Liver (tissue), 9 donors: ENCODE measurements around the gene WEE2. TPM values are rescaled to one million over a fixed set of nuclear protein-coding genes. Genes with fewer than 3 reads are reported as not detected.

ENCODE experiments used
- DNase-seq: peaks from one replicate; pipeline ENCODE4 v3.0.0-alpha.2; 2017; ENCODE audit warnings: low spot score
- H3K27ac ChIP-seq, 2 donors: one replicate each; pipeline ENCODE4 v1.7.0; 2013; ENCODE audit warnings: inconsistent platforms in 2 of 2, low read length in 2 of 2, control low read depth in 1 of 2, low read depth in 1 of 2, mild to moderate bottlenecking in 1 of 2
- H3K27me3 ChIP-seq, 4 donors: one replicate each; pipeline versions ENCODE4 v1.6.1 to v1.7.0; 2013; ENCODE audit warnings: low read length in 3 of 4, inconsistent platforms in 1 of 4, mild to moderate bottlenecking in 1 of 4, moderate library complexity in 1 of 4; ENCODE audit not compliant: control insufficient read depth in 4 of 4, insufficient read depth in 4 of 4
- H3K36me3 ChIP-seq, 4 donors: one replicate each; pipeline versions ENCODE4 v1.6.1 to v1.7.0; 2013; ENCODE audit warnings: low read length in 3 of 4, mild to moderate bottlenecking in 3 of 4, low read depth in 1 of 4, moderate library complexity in 1 of 4; ENCODE audit not compliant: control insufficient read depth in 4 of 4, insufficient read depth in 3 of 4
- H3K4me1 ChIP-seq, 4 donors: one replicate each; pipeline versions ENCODE4 v1.6.1 to v1.7.0; 2013; ENCODE audit warnings: low read length in 3 of 4, mild to moderate bottlenecking in 3 of 4, moderate library complexity in 1 of 4; ENCODE audit not compliant: control insufficient read depth in 4 of 4, insufficient read depth in 4 of 4
- H3K4me3 ChIP-seq, 3 donors: one replicate each; pipeline versions ENCODE4 v1.6.1 to v1.7.0; 2013; ENCODE audit warnings: low read length in 3 of 3, control low read depth in 1 of 3, low read depth in 1 of 3, mild to moderate bottlenecking in 1 of 3
- H3K9ac ChIP-seq, 2 donors: one replicate each; pipeline ENCODE4 v1.7.0; 2013; ENCODE audit warnings: low read length in 2 of 2, mild to moderate bottlenecking in 2 of 2, moderate library complexity in 2 of 2, control low read depth in 1 of 2, low read depth in 1 of 2
- H3K9me3 ChIP-seq, 4 donors: one replicate each; pipeline versions ENCODE4 v1.6.1 to v1.7.0; 2013; ENCODE audit warnings: low read length in 3 of 4; ENCODE audit not compliant: control insufficient read depth in 4 of 4
- ATF3 ChIP-seq: IDR thresholded peaks from 2 replicates; pipeline ENCODE4 v1.6.1; 2016; ENCODE audit warnings: antibody characterized with exemption
- CTCF ChIP-seq: fragments of 150-350 bp; IDR thresholded peaks from 2 replicates; pipeline ENCODE4 v1.5.1; 2017; ENCODE audit warnings: improper control_type of control experiment, low read depth, low read length; ENCODE audit not compliant: missing input control
- EGR1 ChIP-seq, 2 donors: IDR thresholded peaks; 2 replicates each; pipeline ENCODE4 v1.6.1; 2016 to 2018; ENCODE audit warnings: antibody characterized with exemption in 2 of 2, low read depth in 2 of 2
- FOXA1 ChIP-seq: IDR thresholded peaks from 2 replicates; pipeline ENCODE4 v1.6.1; 2016; ENCODE audit warnings: antibody characterized with exemption
- FOXA2 ChIP-seq: IDR thresholded peaks from 2 replicates; pipeline ENCODE4 v1.6.1; 2016; ENCODE audit warnings: antibody characterized with exemption
- GABPA ChIP-seq, 2 donors: IDR thresholded peaks in 1 of 2; conservative IDR thresholded peaks in 1 of 2; 2 replicates each; pipeline ENCODE4 v1.6.1; 2016; ENCODE audit warnings: antibody characterized with exemption in 2 of 2, mild to moderate bottlenecking in 1 of 2, moderate library complexity in 1 of 2
- HNF4A ChIP-seq, 2 donors: conservative IDR thresholded peaks; 2 replicates each; pipeline ENCODE4 v1.6.1; 2016; ENCODE audit warnings: antibody characterized with exemption in 2 of 2, mild to moderate bottlenecking in 2 of 2
- HNF4G ChIP-seq: IDR thresholded peaks from 2 replicates; pipeline ENCODE4 v1.6.1; 2016; ENCODE audit warnings: antibody characterized with exemption
- JUND ChIP-seq, 2 donors: IDR thresholded peaks; 2 replicates each; pipeline ENCODE4 v1.6.1; 2016; ENCODE audit warnings: antibody characterized with exemption in 2 of 2
- MAX ChIP-seq: IDR thresholded peaks from 2 replicates; pipeline ENCODE4 v1.6.1; 2016; ENCODE audit warnings: antibody characterized with exemption
- NR2F2 ChIP-seq: IDR thresholded peaks from 2 replicates; pipeline ENCODE4 v1.6.1; 2016; ENCODE audit warnings: antibody characterized with exemption
- RAD21 ChIP-seq, 2 donors: IDR thresholded peaks; 2 replicates each; pipeline ENCODE4 v1.6.1; 2016; ENCODE audit warnings: antibody characterized with exemption in 2 of 2, mild to moderate bottlenecking in 2 of 2
- REST ChIP-seq: IDR thresholded peaks from 2 replicates; pipeline ENCODE4 v1.6.1; 2016; ENCODE audit warnings: antibody characterized with exemption, mild to moderate bottlenecking
- RXRA ChIP-seq, 2 donors: IDR thresholded peaks; 2 replicates each; pipeline ENCODE4 v1.6.1; 2017 to 2018; ENCODE audit warnings: antibody characterized with exemption in 2 of 2, mild to moderate bottlenecking in 1 of 2
- SP1 ChIP-seq: IDR thresholded peaks from 2 replicates; pipeline ENCODE4 v1.6.1; 2018; ENCODE audit warnings: antibody characterized with exemption, mild to moderate bottlenecking
- TAF1 ChIP-seq: conservative IDR thresholded peaks from 2 replicates; pipeline ENCODE4 v1.6.1; 2016; ENCODE audit warnings: antibody characterized with exemption, mild to moderate bottlenecking
- YY1 ChIP-seq: IDR thresholded peaks from 2 replicates; pipeline ENCODE4 v1.6.1; 2016; ENCODE audit warnings: antibody characterized with exemption, mild to moderate bottlenecking
- ZBTB33 ChIP-seq: IDR thresholded peaks from 2 replicates; pipeline ENCODE4 v1.6.1; 2016; ENCODE audit warnings: antibody characterized with exemption
- WGBS: extraction: QIAGEN DNeasy Blood & Tissue Kit; methylation state at CpG from one replicate; pipeline ENCODE4 v1.1.7; 2013; 5-methylcytosine and 5-hydroxymethylcytosine counted together
- polyA plus RNA-seq, 2 donors: library from polyadenylated mRNA; stranded (reverse) in 1 of 2; unstranded in 1 of 2; fragments of 200-250 nt in 1 of 2; fragments of >200 nt in 1 of 2; fragmentation: Nextera tagmentation in 1 of 2; extraction: Ambion mirVana in 1 of 2; gene quantifications; one replicate each; pipeline versions ENCODE4 v1.2.1 to v1.2.3, GENCODE V29; 2013 to 2015
- total RNA-seq, 2 donors: library from RNA; depleted of rRNA; stranded (reverse); fragments of >200 nt; gene quantifications; one replicate each; pipeline ENCODE4 v1.2.3, GENCODE V29; 2014
- donor health status: healthy.
- donor health status: healthy.
- donor health status: healthy.
- donor health status: healthy.
- donor health status: healthy.

Gene WEE2
- total and polyA plus RNA-seq, 4 donors, result not detected

- no peaks in the 10 kb centered on the region for H3K27me3 ChIP-seq
- TF ChIP-seq YY1 (peak; percentile 12), MAX (no peak)
- H3K9ac ChIP-seq, result peak within 1 kb of the TSS; percentile 51 to 85
- H3K27ac ChIP-seq, result peak within 1 kb of the TSS; percentile 75 to 76
- peak; percentile 62 for DNase-seq
- peak within 1 kb of the TSS; percentile 73 to 96 (median 87) for H3K4me3 ChIP-seq
- H3K9me3 ChIP-seq, result no peaks in the 10 kb centered on the region
- H3K4me1 ChIP-seq, result peaks cover 2 to 28% (median 20%) of the 10 kb centered on the region in 4 donors
- WGBS, result under 1% methylated on average over 62 of the region's 62 CpGs
- no peaks in the 10 kb centered on the region for H3K36me3 ChIP-seq
Observed at GRCh38 chr7:141702047-141702567, 6.0 kb upstream of the WEE2 start, which contains the start of gene DENND11. TSS of gene DENND11 (minus strand) at chr7:141702166. CDS start at chr7:141702153, 13 bp downstream.

- Histone ChIP-seq H3K9me3 (no peaks in the 10 kb centered on the region), H3K4me3 (peak overlapping the region in 1 of 3 donors; percentile 96), H3K4me1 (peaks cover 0 to 24% (median 18%) of the 10 kb centered on the region in 4 donors), H3K36me3 (no peaks in the 10 kb centered on the region), H3K27ac (no peak overlapping the region), H3K27me3 (no peaks in the 10 kb centered on the region), H3K9ac (no peak overlapping the region)
- 54% methylated on average over 4 of the region's 4 CpGs for WGBS
- DNase-seq, result no peak
- TF ChIP-seq JUND (IDR thresholded peaks at IDR 0.05) (no peak), FOXA1 (no peak), EGR1 (IDR thresholded peaks at IDR 0.05; ENCODE audit: low read depth in 2 of 2) (no peak), MAX (no peak), TAF1 (no peak), RXRA (IDR thresholded peaks at IDR 0.05) (no peak), SP1 (no peak), REST (no peak), ATF3 (no peak), ZBTB33 (no peak), YY1 (no peak), NR2F2 (no peak), HNF4G (no peak), GABPA (IDR thresholded peaks at IDR 0.05 in 1 of 2, conservative IDR thresholded peaks at IDR 0.05 in 1 of 2) (no peak), CTCF (no peak), HNF4A (conservative IDR thresholded peaks at IDR 0.05) (no peak), FOXA2 (no peak), RAD21 (IDR thresholded peaks at IDR 0.05) (no peak)
Observed at GRCh38 chr7:141702892-141703291, 5.3 kb upstream of the WEE2 start.
